Hippocampal formation (tissue), 2 donors: ENCODE measurements around the gene CRB2.
A peak's percentile ranks its signal among the peaks of the same experiment; 100 is the strongest.

Experiments
- DNase-seq, 2 donors: peaks; one replicate each; lab custom pipeline; 2025; lab: John Stamatoyannopoulos, UW

Gene CRB2

GRCh38 chr9:123402981-123403509 lies 47.0 kb downstream of the CRB2 start:
- peak in 1 of 2 donors; percentile 27 for DNase-seq

- DNase-seq, result no peak
These were observed 50.0 kb downstream of the CRB2 start for GRCh38 chr9:123406016-123406415.

- DNase-seq, result no peak
These were observed 50.8 kb downstream of the CRB2 start for GRCh38 chr9:123406691-123407216.

GRCh38 chr9:123407217-123407851 lies 51.3 kb downstream of the CRB2 start:
- no peak for DNase-seq

- no peak for DNase-seq
These were observed 52.6 kb downstream of the CRB2 start for GRCh38 chr9:123408313-123409262.

GRCh38 chr9:123410281-123410910 lies 54.4 kb downstream of the CRB2 start:
- DNase-seq, result no peak

GRCh38 chr9:123411191-123411590 lies 55.2 kb downstream of the CRB2 start:
- DNase-seq, result no peak

- no peak for DNase-seq
These were observed 55.6 kb downstream of the CRB2 start for GRCh38 chr9:123411636-123412035.

GRCh38 chr9:123412171-123412820 lies 56.3 kb downstream of the CRB2 start:
- no peak for DNase-seq

GRCh38 chr9:123414204-123414603 lies 58.2 kb downstream of the CRB2 start:
- DNase-seq, result no peak

- no peak for DNase-seq
These were observed 59.2 kb downstream of the CRB2 start for GRCh38 chr9:123414936-123415930.

- DNase-seq, result no peak
These were observed 60.2 kb downstream of the CRB2 start for GRCh38 chr9:123416176-123416575.

GRCh38 chr9:123417289-123418051 lies 61.5 kb downstream of the CRB2 start:
- DNase-seq, result no peak

- DNase-seq, result no peak
These were observed 62.0 kb downstream of the CRB2 start for GRCh38 chr9:123418052-123418430.

GRCh38 chr9:123418506-123418905 lies 62.5 kb downstream of the CRB2 start:
- DNase-seq, result no peak

- DNase-seq, result no peak
These were observed 63.1 kb downstream of the CRB2 start for GRCh38 chr9:123419091-123419490.

GRCh38 chr9:123419721-123420591 lies 64.0 kb downstream of the CRB2 start:
- no peak for DNase-seq

GRCh38 chr9:123420592-123421111 lies 64.7 kb downstream of the CRB2 start:
- no peak for DNase-seq
